HuH-7.5 (cell line): Measurements from ENCODE around the gene ZNF541.
"Not testable (repeated sequence)": the region's sequence is repeated elsewhere in the genome, so short reads cannot be mapped to it uniquely, and the experiment has no call there.

Source experiments
- DNase-seq: peaks from one replicate; pipeline ENCODE4 v3.0.0; 2011; ENCODE audit warnings: low spot score

Gene ZNF541

DNA sequence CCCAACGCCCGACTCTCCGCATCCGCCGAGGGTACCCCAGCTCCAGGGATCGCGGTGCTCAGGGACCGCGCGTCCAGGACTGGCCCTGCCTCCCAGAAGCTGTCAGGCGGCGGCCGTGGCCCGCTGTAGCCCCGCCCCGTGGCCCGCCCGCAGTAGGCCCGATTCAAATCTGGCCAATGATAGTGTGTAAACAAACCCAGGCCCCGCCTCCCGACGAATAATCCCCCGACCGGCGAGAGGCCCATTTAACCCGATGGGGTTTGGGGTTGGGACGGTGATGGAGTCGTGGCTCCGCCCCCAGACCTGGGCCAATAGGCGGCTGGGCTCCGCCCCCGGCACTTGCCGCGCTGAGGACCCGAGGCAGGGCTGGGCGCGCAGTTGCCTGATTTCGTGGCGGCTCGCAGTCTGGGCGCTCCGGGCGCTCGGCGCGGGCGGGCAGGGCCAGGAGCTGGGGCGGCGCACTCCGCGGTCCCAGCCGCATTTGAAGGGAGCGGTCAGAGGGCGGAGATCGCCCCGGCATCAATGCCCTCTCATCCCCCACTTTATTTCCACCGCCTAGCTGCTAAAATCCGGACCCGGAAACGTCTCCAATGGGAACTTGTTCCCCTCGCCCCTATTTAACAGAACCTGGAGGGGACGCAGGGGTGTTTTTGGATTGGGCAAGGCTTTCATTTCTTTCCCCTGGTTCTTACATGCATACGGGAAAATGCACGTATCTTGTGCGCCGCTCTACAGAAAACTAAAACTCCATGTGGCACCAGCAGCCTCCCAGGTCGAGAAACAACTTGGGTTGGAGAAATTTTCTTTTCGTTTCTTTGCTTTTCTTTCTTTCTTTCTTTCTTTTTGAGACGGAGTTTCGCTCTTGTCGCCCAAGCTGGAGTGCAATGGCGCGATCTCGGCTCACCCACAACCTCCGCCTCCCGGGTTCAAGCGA lies 27.6 kb upstream of the ZNF541 start:
- DNase-seq = peak; percentile 98

DNA sequence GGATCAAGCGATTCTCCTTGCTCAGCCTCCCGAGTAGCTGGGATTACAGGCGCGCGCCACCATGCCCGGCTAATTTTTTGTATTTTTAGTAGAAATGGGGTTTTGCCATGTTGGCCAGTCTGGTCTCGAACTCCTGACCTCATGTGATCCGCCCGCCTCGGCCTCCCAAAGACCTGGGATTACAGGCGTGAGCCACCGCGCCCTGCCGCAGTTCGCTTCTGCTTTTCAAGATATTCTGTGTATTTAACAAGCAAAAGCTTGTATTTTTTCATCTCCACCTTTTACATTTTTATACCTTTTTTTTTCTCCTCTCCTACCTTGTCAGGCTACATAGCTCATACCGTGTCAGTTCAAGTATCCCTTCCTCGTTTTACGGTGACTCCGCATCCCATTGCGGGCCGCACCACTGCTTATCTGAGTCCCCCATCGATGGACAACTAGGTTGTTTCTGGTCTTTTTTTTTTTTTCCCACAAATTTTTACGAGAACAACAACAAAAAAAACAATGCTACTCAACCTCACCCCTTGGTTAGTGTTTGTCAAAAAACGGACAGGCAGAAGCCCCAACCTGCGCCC lies 26.8 kb upstream of the ZNF541 start:
- DNase-seq = not testable (repeated sequence)

DNA sequence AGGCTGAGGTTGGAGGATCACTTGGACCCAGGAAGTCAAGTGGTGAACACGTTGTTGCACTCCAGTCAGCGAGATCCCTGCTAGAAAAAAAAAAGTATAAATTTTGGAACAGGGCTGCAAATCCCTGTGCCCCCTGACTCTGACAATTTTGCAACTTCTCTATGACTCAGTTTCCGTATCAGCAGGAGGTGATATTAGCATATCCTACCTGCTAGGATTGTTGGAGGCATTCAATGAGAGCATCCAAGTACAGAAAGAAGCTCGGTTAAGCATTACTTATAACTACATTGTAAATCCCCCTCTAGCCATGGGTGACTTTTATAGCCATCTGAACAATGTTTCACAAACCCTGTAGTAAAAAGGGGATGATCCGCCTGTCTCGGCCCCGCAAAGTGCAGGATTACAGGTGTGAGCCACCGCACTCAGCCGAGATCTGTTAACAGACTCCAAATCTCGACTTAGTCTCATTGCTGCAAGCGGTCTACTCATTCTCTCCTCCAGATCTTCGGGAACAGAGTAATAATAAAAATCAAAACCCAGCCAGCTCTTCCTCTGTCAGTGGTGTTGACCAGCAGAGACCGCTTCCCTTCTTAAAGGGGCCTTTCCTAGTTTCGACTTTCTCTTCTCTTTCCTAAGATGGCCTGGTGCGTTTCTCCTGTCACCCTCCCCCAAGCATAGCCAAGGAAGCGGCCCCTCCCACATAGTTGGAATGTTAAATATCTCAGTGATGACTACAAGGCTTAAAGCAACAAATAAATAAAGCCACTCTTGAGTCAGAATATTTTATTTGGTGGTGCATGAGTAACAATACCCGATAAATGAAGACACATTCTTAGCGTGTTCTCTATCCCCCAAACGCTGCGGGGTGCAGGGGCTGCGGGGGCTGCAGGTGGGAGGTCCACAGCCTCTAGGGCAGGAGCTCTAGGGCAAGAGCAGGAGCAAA lies 25.7 kb upstream of the ZNF541 start:
- no peak for DNase-seq

DNA sequence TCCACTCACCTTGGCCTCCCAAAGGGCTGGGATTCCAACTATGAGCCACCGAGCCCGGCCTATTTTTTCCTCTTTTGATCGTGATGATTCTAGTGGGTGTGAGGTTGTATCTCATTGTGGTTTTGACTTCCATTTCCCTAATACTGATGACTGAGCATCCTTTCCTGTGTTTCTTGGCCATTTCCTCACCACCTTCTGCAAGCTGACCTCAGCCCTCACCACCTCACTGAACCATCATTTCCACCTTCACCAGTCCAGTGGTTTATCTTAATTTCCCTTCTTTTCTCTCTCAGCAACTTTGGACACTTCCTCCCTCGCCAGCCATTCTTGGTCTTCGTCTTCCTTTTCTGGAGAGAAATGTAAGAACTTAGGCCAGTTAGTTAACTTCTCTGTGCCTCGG lies 23.0 kb upstream of the ZNF541 start:
- no peak for DNase-seq

DNA sequence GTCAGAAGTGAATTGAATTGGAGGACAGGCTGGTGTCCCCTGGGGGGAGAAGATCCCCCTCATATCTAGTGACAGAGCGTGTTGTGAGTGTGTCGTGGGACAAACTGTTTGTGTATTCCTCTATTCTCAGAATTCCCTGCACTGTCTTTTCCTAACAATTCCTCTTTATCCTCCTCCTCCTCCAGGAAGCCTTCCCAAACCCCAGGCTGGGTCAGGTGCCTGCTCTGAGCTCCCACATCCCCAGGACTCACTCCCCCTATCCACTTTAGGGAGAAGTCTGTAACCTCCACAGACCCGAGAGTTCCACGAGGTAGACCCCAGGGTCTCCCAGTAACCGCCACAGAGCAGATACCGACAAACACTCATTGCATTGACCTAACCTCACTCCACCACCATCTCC lies 20.9 kb upstream of the ZNF541 start:
- no peak for DNase-seq

DNA sequence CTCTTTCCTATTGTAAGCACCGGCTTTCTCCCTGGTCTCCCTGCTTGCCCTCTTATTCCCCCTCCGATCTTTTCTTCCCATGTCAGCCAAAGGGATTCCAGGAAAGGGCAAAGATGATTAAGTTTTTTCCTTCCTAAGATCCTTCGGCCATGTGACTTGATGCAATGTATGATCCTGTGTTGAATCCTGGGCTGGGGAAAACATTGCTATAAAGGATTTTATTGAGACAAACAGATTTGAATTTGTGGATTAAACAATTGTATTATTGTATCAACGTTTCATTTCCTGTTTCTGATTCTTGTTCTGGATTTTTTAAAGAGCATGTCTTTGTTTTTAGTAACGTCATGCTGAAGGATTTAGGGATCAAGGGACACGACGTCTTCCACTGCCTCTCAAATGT lies 16.9 kb upstream of the ZNF541 start:
- DNase-seq = no peak

DNA sequence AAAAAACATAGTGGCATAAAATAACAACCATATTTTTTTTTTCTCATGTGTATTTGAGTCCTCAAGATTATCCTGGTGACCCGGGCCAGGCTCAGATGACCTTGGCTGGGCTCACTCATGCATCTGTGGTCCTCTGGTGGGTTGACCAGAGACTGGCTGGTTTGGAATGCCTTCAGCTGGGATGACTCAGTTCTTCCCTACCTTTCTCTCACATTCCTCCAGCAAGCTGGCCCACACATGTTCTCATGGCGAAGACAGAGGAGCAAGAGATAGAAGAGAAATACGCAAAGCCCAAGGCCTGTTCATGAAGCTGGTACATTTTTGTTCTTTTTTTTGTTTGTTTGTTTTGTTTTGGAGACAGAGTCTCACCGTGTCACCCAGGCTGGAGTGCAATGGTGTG lies 14.3 kb upstream of the ZNF541 start:
- no peak for DNase-seq

DNA sequence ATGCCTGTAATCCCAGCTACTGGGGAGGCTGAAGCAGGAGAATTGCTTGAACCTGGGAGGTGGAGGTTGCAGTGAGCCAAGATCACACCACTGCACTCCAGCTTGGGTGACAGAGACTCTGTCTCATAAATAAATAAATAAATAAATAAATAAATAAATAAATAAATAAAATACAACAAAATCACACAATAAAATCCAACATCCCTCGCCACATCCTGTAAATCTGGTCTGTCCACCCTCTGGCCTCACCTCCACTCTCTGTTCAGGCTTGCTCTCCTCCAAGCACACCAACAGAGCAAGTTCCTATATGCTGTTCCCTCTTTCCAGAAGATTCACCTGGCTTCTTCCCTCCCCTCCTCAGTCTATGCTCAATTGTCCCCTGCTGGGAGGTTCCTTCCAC lies 10.2 kb upstream of the ZNF541 start:
- not testable (repeated sequence) for DNase-seq

DNA sequence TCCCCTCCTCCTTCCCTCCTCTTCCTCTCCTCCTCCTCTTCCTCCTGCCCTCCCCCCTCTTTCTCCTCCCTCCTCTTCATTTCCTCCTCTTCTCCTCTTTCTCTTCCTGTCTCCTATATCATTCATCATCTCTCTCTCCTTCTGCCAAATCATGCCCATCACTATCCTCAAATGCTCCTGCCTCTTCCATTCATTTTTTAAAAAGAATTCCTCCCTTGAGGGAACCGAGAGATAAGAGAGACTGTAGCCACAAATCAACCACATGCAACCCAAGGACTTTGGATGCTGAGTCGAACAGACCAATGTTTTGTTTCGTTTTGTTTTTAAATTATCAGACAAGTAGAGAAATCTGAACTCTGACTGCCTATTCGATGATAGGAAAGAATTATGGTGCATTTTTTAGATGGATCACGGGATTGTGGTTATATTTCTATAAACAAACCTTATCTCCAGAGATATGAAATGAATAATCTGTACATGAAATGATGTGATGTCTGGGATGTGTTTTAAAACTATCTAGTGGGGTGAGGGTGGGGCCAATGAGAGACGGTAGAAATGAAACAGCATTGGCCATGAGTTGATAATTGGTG lies 9.5 kb upstream of the ZNF541 start:
- DNase-seq = no peak

DNA sequence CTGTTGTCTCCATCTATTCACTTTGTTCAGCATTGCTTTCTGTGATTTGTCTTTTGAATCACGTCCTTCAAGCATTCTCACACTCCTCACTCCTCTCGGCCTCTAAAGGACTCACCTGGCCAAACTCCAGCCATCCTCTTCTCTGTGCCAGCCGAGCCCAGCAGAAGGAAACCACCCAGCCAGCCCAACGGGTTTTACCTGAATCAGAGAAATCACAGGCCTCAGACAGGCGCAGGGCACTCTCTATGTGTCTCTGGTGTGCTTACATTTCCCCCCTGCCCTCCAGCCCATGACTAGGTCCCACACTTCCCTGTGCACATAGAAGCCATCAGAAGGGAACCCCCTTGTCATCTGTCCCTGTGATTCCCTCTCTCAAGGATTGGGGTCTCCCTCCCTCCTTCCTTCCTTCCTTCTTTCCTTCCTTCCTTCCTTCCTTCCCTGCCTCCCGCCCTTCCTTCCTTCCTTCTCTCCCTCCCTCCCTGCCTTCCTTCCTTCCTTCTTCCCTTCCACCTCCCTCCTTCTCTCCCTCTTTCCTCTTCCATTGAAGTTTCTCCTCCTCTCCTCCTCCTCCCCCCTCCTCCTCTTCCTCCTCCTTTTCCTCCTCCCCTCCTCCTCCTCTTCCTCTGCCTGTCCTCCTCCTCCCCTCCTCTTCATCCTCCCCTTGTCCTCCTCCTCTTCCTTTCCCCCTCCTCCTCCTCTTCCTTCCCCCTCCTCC lies 8.8 kb upstream of the ZNF541 start:
- no peak for DNase-seq

DNA sequence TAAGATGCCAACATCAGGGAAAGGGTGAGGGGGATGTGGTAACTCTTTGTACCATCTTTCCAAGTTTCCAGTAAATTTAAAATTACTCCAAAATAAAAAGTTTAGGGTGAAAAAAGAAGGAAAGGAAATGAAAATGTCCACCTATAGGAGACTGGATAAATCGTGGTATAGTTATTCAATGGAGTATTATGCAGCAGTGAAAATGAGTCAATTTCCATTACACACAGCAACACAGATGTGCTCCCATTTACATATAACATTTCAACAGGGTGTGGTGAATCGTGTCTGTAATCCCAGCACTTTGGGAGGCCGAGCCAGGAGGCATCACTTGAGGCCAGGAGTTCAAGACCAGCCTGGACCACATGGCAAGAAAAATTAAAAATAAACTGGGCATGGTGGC lies 7.4 kb upstream of the ZNF541 start:
- DNase-seq = no peak

DNA sequence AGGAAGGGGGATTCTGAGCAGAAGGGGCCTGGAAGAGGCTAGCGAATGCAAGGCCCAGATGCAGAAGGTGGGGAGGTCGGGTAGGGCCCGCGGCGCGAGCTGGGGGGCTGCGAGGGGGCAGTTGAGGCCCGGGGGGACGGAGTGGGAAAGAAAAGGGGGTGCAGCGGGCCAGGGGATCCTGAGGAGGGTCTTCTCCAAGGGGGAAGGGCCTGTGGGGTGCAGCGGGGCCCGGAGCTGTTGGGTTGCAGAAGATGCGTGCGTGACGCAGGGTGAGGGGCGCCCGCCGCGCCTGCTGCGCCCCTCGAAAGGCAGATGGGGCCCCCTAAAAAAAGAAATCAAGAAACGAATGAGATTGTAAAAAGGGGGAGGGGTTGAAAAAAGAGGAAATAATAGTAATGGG lies 313 bp downstream of the ZNF541 start:
- no peak for DNase-seq

DNA sequence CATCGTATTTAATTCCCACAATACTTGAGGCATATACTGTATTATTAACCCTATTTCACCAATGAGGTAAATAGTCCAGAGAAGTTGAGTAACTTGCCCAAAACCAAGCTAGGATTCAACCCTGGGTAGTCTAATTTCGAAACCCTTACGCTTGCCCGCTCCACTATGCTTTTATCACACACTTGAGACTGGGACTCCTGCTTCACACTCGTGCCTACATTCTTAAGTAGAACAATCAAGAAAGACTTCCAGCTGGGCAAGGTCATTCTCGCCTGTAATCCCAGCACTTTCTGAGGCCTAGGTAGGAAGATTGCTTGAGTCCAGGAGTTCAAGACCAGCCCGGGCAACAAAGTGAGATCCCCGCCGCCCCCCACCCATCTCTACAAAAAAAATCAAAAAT lies 3.6 kb downstream of the ZNF541 start:
- DNase-seq = no peak

DNA sequence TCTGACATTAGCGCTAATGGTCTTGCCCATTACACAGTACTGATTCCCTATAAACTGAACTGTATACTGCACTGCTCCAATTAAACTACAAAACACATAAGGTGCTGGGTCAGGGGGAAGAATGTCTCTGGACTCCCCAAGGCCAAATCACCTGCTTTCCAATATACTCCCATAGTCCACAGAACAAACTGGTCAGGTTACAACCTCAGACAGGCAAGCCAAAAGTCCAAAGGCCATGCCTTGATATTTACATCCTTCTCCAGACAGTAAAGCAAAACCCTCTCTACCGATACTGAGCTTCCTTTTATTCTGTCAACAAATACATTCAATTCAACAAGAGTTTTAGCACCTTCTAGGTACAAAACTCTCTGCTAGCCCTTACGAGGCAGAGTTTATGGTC lies 8.9 kb downstream of the ZNF541 start:
- peak; percentile 45 for DNase-seq

DNA sequence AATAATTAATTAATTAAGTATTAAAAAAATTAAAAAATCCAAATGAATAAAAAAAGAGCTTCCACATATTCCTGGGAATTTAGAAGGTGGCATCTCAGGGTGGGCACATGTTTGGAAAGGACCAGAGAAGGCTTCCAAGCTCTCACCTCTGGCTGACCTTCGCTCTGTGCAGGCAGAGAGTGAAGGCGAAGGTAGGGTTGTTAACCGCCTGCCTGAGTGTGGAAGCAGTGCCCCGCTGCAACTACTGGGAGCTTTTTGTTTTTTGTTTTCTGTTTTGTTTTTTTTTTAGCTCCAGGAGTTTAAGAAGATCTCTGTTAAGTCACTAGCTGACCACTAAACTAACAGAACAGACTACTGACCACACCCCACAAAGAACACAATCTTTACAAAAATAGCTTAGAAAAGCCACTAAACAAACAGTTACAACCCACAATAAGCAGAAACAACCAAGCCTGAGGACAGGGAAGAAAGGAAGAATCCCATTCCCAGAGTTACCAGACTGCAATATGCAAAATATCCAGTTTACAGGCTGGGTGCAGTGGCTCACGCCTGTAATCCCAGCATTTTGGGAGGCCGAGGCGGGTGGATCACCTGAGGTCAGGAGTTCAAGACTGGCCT lies 11.4 kb downstream of the ZNF541 start:
- DNase-seq = peak; percentile 43

DNA sequence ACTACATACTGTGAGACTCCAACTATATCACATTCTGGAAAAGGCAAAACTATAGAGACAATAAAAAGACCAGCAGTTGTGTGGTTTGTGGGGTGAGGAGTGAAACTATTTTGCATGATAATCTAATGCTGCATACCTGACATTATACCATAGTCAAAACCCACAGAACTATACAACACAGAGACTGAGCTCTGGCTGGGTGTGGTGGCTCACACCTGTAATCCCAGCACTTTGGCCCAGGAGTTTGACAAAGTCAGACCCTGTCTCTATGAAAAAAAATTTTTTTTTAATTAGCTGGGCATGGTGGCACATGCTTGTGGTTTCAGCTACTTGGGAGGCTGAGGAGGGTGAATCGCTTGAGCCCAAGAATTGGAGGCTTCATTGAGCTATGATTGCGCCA lies 11.9 kb downstream of the ZNF541 start:
- no peak for DNase-seq

DNA sequence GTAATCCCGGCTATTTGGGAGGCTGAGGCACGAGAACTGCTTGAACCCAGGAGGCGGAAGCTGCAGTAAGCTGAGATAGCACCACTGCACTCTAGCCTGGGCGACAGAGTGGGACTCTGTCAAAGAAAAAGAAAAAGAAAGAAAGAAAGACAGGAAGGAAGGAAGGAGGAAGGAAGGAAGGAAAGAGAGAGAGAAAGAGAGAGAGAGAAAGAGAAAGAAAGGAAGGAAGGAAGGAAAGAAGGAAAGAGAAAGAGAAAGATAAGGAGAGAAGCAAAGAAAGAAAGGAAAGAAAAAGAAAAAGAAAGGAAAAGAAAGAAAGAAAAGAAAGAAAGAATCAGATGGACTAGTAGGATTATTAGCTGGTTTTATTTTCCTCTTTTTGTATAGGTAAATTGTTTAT lies 22.8 kb downstream of the ZNF541 start:
- no peak for DNase-seq

DNA sequence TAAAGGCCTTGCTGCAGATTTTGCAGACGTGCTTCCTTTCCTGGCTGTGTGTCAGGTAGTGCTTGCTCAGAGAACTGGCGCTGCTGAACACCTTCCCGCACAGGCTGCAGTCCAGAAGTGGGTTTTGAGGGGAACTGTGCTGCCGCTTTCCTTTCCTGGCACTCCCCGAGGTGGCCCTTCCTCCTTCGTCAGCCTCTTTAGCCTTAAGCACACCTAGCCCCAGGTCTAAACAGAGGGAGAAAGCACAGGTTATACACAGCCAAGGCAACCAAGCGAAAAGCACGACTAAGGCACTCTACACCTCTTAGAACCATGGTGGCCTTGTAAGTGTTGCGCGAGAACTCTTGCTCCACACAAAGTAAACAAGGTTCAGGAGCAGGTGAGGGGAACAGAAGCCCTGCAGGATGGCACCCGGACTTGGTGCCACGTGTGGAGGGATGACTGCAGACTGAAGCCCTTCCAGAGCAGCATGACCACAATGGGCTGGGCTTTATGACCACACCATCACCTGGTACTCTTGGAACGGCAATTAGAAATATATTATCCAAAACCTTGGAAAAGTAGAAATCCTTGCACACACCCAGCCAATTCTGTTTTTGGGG lies 23.6 kb downstream of the ZNF541 start:
- no peak for DNase-seq

DNA sequence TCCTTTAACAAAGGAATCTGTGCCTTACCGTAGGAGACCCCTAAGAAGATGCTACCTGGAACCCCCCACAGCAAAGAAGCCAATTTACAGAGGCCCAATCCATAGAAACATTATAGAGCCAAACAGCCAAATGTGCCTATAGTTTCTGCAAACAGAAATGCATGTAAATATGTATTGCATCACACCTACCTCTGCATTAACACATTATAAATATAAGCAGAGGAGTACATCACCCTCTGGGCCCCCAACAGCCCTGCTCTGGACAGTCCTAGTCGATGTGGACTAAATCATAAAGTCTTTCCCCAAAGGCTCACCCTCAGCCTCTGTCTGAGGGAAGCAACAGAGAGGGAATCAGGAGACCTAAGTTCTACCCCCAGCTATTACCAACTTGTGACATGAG lies 25.7 kb downstream of the ZNF541 start:
- DNase-seq = no peak

DNA sequence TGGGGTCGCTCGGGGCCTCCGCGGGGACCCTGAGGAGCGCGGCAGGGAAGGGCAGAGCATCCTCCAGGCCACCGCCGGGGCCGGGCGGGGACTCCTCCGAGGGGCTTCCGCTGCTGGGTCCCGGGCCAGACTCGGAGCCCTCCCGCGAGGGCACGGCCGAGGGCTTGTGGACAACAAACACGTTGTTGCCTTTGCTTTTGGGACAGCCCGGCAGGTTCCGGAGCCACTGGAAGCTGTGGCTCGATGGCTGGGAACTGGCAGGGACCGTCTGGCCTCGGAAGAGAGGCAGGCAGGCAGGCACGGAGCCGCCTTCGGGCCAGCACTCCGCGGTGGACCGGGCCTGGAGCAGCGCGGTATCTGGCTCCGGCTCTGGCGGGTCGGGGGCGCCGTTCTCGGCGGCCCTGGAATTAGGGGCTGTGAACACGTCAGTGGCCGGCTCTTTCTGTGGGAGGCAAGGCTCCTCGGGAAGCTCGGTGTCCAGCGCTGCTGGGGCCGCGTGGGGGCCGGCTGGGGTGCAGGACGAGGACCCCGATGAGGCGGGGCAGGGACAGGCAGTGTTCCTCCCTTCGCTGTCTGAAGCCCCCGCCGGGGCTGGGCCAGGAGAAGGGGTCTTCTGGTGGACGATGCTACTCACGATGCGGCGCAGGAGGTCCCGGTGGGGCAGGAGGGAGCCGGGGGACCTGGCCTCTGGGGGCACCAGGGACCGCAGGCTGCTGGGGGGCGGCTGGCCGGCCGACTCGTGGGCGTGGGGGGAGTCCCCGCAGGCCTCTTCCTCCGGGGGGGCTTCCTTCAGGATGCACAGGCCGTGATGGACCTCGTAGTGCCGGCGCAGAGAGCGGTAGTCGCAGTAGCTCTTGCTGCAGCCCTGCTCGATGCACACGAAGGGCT lies 27.6 kb downstream of the ZNF541 start:
- no peak for DNase-seq
